Fibroblast of the aortic adventitia (primary cell): Measurements from ENCODE around the gene LZIC. TPM values are rescaled to one million over a fixed set of nuclear protein-coding genes. Genes with fewer than 3 reads are reported as not detected.
A peak's percentile ranks its signal among the peaks of the same experiment; 100 is the strongest.

Source experiments
- DNase-seq: peaks from one replicate; pipeline ENCODE4 v3.0.0-alpha.2; 2010; ENCODE audit warnings: low read depth
- H3K4me3 ChIP-seq: 2 replicates; pipeline ENCODE4 v1.5.1; 2011; ENCODE audit warnings: low read depth, mild to moderate bottlenecking, control low read depth, low read length, moderate library complexity
- CTCF ChIP-seq: IDR thresholded peaks from 2 replicates; pipeline ENCODE4 v1.5.1; 2011; ENCODE audit warnings: mild to moderate bottlenecking, low read length, control low read depth, inconsistent platforms; ENCODE audit not compliant: insufficient read depth
- total RNA-seq: library from RNA; depleted of rRNA; stranded (reverse); fragments of >200 nt; gene quantifications from 2 replicates; pipeline ENCODE4 v1.2.3, GENCODE V29; 2012; ENCODE audit warnings: low replicate concordance

Gene LZIC
- total RNA-seq, result 50.3 and 61.0 TPM in 2 replicates

- DNase-seq, result peak; percentile 92
- H3K4me3 ChIP-seq, result peak within 1 kb of the TSS; percentile 96
- no peak for TF ChIP-seq CTCF
Measured at GRCh38 chr1:9942939-9943788, at the start of gene LZIC, which contains the start of gene NMNAT1. TSS of gene LZIC (minus strand) at chr1:9943391. CDS start at chr1:9936619, 6,772 bp downstream. TSS of gene NMNAT1 (plus strand) at chr1:9943475. CDS start at chr1:9972074, 28,599 bp downstream.

DNA sequence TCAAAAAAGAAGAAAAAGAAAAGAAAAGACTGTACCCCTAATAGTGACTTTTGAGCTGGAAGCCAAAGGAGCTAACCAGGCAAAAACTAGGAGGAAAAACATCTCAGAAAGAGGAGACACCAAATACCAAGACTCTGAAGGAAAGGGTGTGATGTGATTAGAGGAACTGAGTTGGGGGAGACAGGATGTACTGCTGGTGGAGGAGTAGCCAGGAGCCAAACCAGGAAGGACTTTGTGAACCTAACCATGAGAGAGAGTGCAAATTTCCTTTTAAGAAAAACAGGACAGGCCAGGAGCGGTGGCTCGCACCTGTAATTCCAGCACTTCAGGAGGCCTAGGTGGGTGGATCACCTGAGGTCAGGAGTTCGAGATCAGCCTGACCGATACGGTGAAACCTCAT is 49.7 kb upstream of the LZIC start:
- TF ChIP-seq CTCF, result no peak
- H3K4me3 ChIP-seq, result no peak overlapping the region
- no peak for DNase-seq

GRCh38 chr1:9990944-9991343 is 47.8 kb upstream of the LZIC start:
- H3K4me3 ChIP-seq, result no peak overlapping the region
- DNase-seq, result peak; percentile 86
- no peak for TF ChIP-seq CTCF

- no peak for TF ChIP-seq CTCF
- no peak overlapping the region for H3K4me3 ChIP-seq
- DNase-seq, result no peak
Measured at GRCh38 chr1:9989773-9990172, 46.6 kb upstream of the LZIC start.

GRCh38 chr1:9985001-9985400 is 41.8 kb upstream of the LZIC start:
- no peak overlapping the region for H3K4me3 ChIP-seq
- DNase-seq, result no peak
- TF ChIP-seq CTCF, result no peak

DNA sequence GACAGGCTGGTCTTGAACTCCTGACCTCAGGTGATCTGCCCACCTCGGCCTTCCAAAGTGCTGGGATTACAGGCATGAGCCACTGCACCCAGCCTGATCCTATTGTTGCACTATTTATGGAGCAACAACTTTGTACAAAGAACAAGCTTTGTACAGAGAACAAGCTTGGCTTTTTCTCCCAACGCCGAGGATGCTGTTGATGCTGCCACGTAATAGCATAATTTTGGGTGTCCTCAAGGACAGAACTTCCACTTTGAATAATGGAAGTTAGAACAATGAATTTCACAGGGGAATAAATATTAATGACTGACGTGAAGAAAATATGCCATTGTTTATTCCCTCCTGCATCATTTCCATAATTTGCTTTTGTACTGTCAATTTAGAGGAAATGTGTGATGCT is 41.1 kb upstream of the LZIC start:
- no peak for DNase-seq
- H3K4me3 ChIP-seq, result no peak overlapping the region
- TF ChIP-seq CTCF, result no peak
